Activated CD4-positive, alpha-beta T cell treated with anti-CD3 and anti-CD28 coated beads, Interleukin-2, amount 50 U/mL, for 1 hour (primary cell): ENCODE measurements around the gene RALGPS1.

Experiments used
- DNase-seq: peaks from one replicate; pipeline ENCODE4 v3.0.0-alpha.2; 2020

Gene RALGPS1

DNA sequence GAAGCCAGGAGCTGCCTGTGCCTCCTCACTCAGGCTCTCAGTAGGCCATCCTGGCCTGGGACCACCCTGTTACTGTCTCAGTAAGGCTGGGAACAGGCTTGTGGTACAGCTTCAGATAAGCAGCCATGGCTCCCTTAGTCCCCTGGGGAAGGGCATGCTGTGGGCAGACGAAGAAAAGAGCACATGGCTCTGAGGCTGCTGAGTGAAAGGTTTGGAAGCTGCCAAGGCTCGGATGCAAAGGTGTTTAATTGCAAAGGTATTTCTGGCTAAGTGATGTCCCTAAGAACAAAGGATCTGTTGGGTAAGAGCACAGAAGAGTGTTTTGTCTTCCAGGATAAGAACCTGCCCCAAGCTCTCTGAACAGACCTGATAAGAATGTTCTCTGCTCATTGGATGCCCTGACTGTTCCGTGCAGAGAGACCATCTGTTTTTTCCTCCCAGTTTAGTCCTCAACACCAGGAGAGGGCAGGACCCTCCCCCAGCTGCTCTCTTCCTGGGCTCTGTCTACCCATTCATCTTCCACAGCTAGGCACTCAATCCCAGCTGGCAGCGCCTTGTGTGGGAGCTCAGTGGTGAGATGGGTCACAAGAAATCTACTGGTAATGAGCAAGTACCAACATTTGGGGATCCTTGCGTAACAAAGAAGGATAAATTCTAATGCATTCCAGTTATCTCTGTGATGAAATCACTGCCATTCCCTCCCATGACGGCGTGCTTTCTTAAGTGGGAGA lies 190.2 kb downstream of the RALGPS1 start:
- no peak for DNase-seq

GRCh38 chr9:127105805-127106465 lies 191.4 kb downstream of the RALGPS1 start:
- no peak for DNase-seq

DNA sequence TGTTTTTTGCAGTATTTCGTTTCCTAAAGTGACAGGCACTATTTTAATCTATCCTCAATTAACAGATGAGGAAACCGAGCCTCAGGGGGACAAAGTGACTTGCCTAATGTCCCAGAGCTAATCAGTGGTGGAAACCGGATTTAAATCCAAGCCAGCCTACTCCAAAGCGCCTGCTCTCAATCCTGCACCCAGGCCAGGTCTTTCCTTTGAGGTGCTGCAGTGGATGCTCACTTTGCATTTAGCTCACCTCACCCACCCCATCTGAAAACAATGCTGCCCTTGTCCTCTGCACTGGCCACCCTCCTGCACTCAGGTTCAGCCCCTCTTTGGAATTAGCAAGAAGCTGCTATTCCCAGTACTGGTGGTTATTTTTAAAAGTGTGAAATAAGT lies 191.9 kb downstream of the RALGPS1 start:
- DNase-seq = no peak

DNA sequence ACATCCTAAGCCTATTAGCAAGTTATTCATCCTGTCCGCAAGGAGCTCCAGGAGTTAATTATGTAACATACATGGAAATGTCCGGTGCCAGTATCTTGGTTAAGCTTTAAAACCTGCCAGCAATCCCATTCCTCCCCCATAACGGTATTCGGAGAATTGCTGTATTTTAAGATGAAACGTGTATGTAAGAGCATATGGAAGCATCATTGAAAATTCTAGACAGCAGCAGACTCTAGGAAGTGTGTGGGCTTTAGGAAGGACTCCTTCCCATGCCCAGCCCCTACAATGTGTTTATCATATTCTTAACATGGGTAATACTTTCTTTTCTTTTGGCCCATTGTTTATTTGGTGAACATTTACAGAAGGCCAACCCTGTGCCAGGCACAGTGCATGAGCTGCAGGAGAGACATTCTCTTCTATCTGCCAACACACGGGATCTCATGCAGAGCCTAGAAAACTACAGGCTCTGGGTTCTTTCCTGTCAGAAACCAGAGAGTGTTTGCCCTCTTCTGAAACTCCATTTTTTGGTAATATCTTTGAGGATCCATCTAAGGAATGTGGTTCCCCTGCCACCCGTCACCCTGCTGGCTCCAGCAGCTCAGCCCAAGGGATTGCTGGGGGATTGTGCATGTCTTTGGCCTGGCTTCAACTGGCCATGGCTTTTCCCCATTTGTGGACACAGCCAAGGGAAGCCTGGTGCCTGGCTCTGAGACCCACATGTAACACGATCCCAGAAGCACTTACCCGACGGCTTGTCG lies 192.8 kb downstream of the RALGPS1 start:
- no peak for DNase-seq

DNA sequence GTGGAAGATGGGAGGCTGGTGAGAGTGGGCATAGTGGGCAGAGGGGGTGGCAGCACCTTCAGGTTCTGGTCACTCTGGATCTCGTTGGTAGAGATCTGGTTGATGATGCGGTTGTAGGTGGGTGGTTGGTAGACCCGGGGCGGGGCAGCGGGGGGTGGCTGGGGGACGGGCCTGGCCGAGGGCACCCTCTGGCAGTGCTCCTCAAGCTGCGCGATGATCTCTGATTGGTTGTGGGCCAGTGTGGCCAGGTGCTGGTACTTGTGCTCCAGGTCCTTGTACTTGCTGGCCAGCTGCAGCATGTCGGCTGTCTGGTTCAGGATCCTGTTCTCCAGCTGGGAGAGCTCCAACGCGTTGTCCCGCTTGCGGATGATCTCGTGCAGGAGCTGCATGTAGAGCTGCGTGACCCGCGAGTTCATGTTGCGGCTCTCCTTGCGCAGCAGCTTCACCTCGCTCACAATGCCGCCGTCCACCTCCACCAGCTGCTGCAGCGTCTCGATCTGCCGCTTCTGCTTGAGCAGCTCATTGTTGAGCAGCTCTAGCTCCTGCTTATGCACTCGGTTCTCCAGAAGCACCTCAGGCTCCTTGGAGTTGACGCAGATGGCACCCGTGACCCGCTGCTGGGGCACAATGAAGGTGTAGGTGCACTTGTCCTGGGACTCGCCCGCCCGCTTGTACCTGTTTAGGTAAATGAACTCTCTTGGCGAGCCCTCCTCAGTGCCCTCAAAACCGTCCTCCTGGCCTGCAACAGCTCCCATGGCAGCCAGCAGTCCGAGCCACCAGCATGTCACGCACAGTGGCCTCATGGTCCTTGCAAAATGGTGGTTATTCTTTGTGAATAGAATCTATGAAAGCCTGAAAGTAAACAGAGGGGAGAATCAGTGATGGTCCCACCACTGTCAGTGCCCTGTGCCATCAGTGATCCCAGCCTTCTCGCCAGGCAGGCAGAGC lies 193.6 kb downstream of the RALGPS1 start:
- no peak for DNase-seq

DNA sequence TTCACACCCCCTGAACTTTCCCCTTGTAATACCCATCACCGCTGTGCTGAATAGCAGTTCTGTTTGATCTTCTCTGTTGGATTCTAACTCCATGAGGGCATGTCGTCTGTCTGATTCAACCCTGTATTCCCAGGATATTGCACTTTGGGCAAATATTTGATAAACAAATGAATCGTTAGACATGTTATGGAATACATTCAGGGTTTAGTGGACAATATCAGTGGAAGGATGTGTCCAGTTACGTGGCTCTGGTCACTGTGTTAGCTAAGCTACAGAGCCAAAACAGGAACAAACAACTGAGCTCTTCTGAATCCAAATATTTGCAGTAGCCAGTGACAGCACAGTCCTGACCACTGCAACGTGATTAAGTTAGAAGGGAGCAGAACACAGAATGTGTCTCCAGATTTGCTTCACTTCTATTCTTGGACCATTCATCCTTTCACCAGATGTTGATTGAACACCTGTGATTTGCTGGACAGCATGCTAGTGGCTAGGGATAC lies 194.7 kb downstream of the RALGPS1 start:
- no peak for DNase-seq

- no peak for DNase-seq
Measured at GRCh38 chr9:127112056-127112455, 197.5 kb downstream of the RALGPS1 start.

DNA sequence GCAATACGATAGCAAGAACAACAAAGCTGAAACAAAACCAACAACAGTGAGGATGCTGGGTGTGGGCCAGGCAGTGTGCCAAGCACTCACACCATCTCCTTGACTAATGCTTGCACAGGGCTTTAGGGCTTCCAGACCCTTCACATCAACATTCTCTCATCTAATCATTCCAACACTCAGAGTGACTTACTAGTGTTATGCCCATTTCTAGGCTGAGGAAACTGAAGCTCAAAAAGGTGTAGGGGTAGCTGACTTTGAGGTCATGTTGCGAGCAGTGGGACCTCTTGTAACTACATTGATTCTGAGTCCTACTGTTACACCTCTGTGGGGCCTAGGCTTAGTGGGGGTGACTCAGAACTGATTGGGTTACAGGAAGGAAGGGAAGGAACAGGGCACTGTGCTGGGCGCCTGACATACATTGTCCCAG lies 198.2 kb downstream of the RALGPS1 start:
- no peak for DNase-seq

GRCh38 chr9:127113191-127113972 lies 198.8 kb downstream of the RALGPS1 start:
- DNase-seq = no peak

DNA sequence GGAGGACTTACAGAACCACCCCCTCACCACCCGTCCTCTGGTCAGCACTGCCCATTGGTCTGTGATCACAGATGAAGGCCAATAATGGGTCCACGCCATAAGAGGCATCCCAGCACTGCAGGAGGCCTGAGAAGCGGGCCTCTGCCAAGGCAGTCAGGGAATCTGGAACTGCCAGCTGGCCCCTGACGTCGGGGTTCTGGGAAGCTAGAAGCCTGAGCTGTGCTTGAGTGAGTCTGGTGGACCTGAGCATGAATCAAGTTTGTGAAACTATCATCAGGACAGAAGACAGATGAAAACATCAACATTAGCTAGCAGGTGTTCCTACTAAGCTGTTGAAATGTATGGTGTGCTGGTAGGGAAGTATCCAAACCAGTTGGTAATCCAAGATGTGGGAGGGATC lies 200.0 kb downstream of the RALGPS1 start:
- no peak for DNase-seq

DNA sequence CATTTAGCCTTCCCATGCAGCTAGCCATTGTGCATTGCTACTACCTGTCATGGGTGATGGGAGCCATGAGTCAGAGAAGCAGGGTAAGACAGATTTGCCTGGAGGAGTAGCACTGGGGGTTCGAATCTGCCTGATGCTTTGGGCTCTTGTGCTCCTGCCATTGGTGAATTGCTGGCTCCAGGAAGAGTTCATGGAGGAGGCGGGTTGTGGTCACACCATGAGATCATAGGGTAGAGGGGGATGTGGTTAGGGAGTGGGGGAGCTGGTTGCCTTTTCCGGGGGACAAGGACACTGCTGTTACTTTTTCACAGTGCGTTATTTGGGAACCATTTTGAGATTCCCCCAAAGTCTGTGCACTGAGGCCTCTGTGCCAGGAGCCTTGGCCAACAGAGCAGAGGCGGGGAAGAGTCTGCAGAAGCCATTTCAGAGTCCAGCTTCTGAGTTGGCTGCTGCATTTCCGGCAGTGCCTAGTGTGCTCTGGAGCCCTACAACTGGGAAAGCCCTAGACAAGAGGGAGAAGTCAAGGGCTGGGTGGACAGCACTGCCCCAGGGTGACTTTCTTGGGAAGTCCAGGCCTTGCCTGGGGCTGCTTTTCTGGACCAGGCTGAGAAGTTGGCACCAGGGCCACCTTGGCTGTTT lies 201.6 kb downstream of the RALGPS1 start:
- no peak for DNase-seq

- no peak for DNase-seq
Measured at GRCh38 chr9:127116957-127117356, 202.4 kb downstream of the RALGPS1 start.

GRCh38 chr9:127117801-127118200 lies 203.2 kb downstream of the RALGPS1 start:
- DNase-seq = no peak

- DNase-seq = no peak
Measured at GRCh38 chr9:127118597-127119319, 204.2 kb downstream of the RALGPS1 start.

DNA sequence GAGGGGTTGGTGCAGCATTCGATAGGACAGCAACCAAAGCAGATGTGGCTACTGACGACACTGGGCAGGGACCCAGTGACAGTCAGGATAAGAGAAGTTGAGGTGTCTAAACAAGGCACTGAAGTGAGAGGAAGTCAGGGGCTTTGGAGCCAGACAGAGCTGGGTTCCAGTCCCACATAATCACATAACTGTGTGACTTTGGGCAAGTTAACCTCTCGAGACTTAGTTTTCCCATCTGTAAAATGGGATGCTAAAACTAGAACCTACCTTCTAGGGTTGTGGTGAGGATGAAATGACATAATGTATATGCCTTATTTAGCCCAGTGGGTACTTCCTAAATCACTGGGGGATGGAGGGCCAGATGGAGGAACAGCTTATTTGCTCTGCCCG lies 204.7 kb downstream of the RALGPS1 start:
- no peak for DNase-seq

DNA sequence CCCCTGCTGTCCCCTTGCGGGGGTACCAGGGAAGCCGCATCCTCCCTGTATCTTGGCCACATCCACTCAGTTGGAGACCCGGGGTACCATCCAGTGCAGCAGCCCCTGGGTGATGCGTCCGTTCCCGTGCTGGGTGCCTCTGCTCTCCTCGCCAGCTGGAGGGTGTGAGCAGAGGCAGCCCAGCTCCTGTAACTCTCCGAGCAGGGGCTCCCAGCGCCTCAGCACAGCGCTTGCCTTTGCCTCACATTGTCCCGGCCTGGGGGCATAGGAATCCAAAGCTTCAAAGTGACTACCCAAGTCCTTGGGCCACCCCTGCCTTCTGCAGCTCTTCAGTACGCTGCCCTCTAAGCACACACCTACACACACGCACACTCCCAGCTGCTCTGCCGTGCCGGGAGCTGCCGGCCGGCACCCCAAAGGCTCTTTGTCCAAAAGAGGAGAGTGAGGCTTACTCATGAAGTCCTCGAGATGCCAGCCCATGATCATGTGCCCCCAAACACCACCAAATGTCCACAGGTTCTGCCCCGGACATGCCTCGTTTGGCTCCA lies 207.1 kb downstream of the RALGPS1 start:
- DNase-seq = no peak

DNA sequence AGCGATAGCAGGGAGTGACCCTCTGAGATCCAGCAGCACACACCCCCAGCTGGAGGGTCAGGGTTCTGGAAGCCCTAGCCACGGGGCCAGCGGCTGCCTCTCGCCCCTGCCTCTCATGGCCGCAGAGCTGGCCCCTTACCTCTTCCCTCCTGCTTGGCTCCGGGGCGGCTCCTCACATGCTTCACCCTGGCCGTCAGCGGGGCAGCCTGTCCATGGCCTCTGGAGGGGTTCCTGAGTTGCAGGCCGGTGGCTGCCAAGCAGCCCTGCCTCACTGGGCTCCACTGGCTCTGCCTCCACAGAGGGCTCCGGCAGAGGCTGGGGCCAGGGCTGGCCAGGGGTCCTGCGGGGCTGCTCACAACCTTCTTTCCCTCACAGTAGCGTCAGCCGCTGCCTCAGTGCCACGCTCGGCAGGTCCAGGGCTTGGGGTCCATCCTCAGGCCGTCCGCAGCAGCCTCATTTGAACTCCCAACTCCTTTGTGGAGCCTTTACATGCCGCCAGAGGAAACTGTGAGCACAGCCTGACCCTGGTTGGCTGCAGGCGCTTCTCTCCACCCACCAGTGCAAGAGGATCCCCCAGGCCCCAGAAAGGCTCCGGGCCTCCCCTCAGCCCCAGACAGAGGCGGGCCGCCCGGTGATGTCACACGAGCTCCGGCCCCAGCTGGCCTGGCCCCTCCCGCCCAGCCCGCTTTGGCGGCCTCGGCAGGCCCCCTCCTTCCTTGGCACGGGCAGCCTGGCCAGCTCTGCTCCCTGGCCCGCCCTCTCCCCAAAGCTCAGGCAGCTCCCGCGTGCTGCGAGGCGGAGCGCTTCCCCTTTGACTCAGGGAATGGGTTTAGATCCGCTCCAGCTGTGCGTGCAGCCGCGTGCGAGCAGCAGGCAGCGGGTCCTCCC lies 207.8 kb downstream of the RALGPS1 start, which contains the start of gene ANGPTL2:
ANGPTL2 (minus strand) TSS at position 460 of the 888 bp plus-strand sequence. CDS start 13,904 bp downstream, outside the sequence.
- no peak for DNase-seq

- no peak for DNase-seq
Measured at GRCh38 chr9:127123064-127123890, 208.7 kb downstream of the RALGPS1 start.
